ENCODE measurements around the gene CBL. TPM values are rescaled to one million over a fixed set of nuclear protein-coding genes. Genes with fewer than 3 reads are reported as not detected.

The CBL gene
- total RNA-seq, 2 experiments from 2014 or later: 45.1 to 53.9 TPM

DNA sequence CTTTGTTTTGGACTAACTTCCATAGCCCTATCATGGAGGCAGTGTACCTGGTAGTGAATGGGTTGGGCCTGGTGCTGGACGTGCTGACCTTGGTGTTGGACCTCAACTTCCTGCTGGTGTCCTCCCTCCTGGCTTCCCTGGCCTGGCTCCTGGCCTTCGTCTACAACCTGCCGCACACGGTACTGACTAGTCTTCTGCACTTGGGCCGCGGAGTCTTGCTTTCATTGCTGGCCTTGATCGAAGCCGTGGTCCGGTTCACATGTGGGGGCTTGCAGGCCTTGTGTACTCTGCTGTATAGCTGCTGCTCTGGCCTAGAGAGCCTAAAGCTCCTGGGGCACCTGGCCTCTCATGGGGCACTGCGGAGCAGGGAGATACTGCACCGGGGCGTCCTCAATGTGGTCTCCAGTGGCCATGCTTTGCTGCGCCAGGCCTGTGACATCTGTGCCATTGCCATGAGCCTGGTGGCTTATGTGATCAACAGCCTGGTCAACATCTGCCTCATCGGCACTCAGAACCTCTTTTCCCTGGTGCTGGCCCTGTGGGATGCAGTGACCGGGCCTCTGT is 129.0 kb downstream of the CBL start:
- DNase-seq: no peak
- ChIA-PET CTCF (interaction anchor here (0.6 to 1.6 kb wide), 2 partner anchors 21 to 68 kb away, joined by 4 to 6 read pairs; no protein-coding TSS in a partner anchor), POLR2A (no interaction called here)
- Mint-ChIP-seq H3K4me1 (peaks cover 62% of the 10 kb centered on the region), H3K27ac (peak overlapping the region; percentile 99), H3K4me3 (peak overlapping the region; percentile 91), H3K9me3 (no peaks in the 10 kb centered on the region), H3K36me3 (ENCODE audit: low read depth) (peaks cover 10% of the 10 kb centered on the region), H3K27me3 (peaks cover 16% of the 10 kb centered on the region)

DNA sequence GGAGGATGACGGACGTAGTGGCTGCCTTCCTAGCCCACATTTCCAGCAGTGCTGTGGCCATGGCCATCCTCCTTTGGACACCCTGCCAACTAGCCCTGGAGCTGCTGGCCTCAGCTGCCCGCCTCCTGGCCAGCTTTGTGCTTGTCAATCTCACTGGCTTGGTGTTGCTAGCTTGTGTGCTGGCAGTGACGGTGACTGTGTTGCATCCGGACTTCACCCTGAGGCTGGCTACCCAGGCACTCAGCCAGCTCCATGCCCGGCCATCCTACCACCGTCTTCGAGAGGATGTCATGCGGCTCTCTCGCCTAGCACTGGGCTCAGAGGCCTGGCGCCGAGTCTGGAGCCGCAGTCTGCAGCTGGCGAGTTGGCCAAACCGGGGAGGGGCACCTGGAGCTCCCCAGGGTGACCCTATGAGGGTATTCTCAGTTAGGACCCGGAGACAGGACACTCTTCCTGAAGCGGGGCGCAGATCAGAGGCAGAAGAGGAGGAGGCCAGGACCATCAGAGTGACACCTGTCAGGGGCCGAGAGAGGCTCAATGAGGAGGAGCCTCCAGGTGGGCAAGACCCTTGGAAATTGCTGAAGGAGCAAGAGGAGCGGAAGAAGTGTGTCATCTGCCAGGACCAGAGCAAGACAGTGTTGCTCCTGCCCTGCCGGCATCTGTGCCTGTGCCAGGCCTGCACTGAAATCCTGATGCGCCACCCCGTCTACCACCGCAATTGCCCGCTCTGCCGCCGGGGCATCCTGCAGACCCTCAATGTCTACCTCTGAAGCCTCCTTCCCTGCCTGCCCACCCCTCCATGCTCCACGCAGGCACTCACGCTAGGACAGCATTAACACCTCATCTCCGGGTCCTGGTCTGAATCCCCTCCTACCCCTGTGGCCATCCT is 129.8 kb downstream of the CBL start:
- H3K27ac Mint-ChIP-seq: peak overlapping the region; percentile 99
- peaks cover 10% of the 10 kb centered on the region for H3K36me3 Mint-ChIP-seq (ENCODE audit: low read depth)
- H3K4me1 Mint-ChIP-seq: peaks cover 64% of the 10 kb centered on the region
- peak overlapping the region; percentile 91 for H3K4me3 Mint-ChIP-seq
- ChIA-PET CTCF (interaction anchor here (1.6 kb wide), 1 partner anchor 20 kb away, joined by 6 read pairs; no protein-coding TSS in a partner anchor), POLR2A (no interaction called here)
- H3K27me3 Mint-ChIP-seq: peaks cover 12% of the 10 kb centered on the region
- H3K9me3 Mint-ChIP-seq: no peaks in the 10 kb centered on the region
- DNase-seq: no peak

DNA sequence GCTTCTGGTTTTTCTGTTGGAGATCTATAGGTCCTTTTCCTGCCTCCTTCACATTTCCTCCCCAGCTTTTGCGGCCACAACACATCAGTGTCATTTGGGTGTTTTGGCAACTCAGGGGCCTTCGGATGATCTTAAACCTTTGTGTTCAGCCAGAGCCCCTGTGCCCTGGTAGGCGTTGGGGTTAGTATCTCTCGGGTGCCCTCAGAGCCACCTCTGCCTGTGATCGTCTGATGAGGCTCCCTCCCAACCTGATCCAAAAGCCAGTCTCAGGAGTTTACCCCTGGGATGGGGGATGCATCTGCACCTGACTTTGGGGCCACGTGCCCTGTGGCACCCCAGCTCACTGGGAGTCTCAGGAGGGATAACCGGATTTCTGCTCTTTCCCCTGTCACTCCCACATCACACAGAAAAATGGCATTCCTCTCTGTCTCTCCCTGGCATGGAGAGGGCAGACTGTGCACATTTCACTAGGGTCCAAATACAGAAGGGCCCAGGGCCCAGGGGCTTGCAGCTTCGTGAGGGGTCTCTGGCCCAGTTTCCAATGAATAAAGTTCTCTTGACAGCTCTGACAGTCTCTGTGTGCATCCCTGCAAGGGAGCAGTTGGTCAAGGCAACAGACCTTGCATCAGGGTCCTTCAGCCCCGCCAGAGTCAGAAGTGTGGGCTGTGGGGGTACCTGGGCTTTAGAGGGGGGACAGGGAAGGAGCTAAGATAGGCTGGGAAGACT is 130.8 kb downstream of the CBL start:
- no peak for DNase-seq
- Mint-ChIP-seq H3K4me1 (peaks cover 67% of the 10 kb centered on the region), H3K4me3 (peak overlapping the region; percentile 69), H3K36me3 (ENCODE audit: low read depth) (peaks cover 10% of the 10 kb centered on the region), H3K9me3 (no peaks in the 10 kb centered on the region), H3K27ac (peak overlapping the region; percentile 62), H3K27me3 (peaks cover 20% of the 10 kb centered on the region)
- CTCF ChIA-PET: interaction anchor here (0.9 to 7.1 kb wide), 13 partner anchors 11 to 281 kb away, joined by 4 to 104 read pairs (median 6); partner anchors contain the start of gene MFRP
- POLR2A ChIA-PET: no interaction called here

DNA sequence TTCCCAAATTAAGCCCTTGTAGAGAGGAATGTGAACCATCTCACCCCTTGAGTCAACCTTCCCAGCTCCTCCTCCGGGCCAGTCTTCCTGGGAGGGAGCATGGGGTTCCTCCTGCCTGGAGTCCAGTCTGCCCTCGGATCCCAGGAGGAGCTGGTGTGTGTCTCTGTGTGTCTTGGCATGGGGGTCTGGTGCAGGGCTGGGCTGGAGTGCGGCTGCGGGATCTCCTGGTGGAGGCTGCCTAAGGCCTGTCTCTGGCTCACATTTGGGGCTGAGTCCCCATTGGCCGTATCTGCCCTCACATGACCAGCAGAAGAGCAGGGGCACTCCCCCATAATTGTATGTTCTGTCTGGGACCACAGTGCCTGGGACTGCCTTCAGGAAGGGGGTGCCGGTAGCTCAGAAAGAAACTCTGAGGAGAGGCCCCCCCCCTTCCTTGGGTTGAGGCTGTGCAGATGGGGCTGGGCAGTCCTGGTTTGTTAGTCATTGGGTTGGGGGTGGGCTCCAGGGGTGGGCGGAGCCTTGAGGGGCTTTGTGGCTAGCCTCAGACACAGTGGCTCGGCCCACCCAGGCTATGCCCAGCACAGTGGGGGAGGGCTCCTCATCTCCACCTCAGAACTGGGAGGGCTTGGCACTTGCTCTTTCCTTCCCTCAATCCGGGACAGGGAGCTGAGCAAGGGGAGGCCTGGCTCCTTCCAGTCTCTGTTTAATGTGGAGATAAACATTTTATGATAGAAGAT is 131.6 kb downstream of the CBL start:
- no peak overlapping the region for H3K27ac Mint-ChIP-seq
- H3K4me3 Mint-ChIP-seq: no peak overlapping the region
- POLR2A ChIA-PET: interaction anchor here (0.6 kb wide), 1 partner anchor 791 kb away, joined by 3 read pairs; no protein-coding TSS in a partner anchor
- peaks cover 24% of the 10 kb centered on the region for H3K27me3 Mint-ChIP-seq
- no peaks in the 10 kb centered on the region for H3K9me3 Mint-ChIP-seq
- H3K36me3 Mint-ChIP-seq (ENCODE audit: low read depth): peaks cover 10% of the 10 kb centered on the region
- peaks cover 65% of the 10 kb centered on the region for H3K4me1 Mint-ChIP-seq
- DNase-seq: no peak
- CTCF ChIA-PET: interaction anchor here (0.5 to 7.1 kb wide), 28 partner anchors 8 to 1018 kb away, joined by 3 to 104 read pairs (median 6); partner anchors contain the start of genes CBL, HMBS, MFRP and SLC37A4

DNA sequence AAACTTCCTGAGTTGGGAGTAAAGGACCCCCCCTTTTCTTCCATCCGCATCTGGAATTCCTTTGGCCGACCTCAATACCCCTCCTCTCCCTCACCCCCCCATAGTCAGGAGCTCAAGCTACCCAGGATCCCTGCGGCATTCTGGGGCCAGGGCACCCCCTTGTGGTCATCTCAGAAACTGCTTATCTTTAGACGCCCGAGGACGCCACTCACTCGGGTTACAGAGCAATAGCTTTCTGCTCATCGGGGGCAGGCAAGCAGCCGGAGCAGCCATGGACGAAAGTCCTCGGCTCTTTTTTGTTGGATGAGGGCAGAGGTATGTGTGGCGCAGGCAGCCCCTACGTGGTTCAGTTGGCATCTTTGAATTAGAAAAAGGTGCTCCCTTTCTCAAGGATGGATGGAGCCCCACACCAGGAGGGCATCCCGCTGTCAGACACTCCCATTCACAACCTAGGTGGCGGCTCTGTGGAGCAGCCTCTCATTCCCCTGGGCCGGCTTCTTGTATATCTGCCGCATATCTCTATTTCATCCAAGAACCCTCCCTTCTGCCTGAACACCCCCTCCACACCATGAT is 132.3 kb downstream of the CBL start:
- peaks cover 59% of the 10 kb centered on the region for H3K4me1 Mint-ChIP-seq
- H3K9me3 Mint-ChIP-seq: no peaks in the 10 kb centered on the region
- peaks cover 10% of the 10 kb centered on the region for H3K36me3 Mint-ChIP-seq (ENCODE audit: low read depth)
- H3K4me3 Mint-ChIP-seq: no peak overlapping the region
- no peak overlapping the region for H3K27ac Mint-ChIP-seq
- H3K27me3 Mint-ChIP-seq: peaks cover 29% of the 10 kb centered on the region
- DNase-seq: peak; percentile 73
- POLR2A ChIA-PET: interaction anchor here (0.6 kb wide), 1 partner anchor 790 kb away, joined by 3 read pairs; no protein-coding TSS in a partner anchor
- CTCF ChIA-PET: interaction anchor here (0.5 to 7.1 kb wide), 30 partner anchors 9 to 1018 kb away, joined by 3 to 104 read pairs (median 6); partner anchors contain the start of genes CBL, HMBS, MFRP and SLC37A4

- peaks cover 34% of the 10 kb centered on the region for H3K27me3 Mint-ChIP-seq
- DNase-seq: no peak
- CTCF ChIA-PET: interaction anchor here (0.5 to 7.1 kb wide), 24 partner anchors 9 to 334 kb away, joined by 3 to 104 read pairs (median 6); partner anchors contain the start of genes CBL and MFRP
- no peak overlapping the region for H3K27ac Mint-ChIP-seq
- no peak overlapping the region for H3K4me3 Mint-ChIP-seq
- H3K36me3 Mint-ChIP-seq (ENCODE audit: low read depth): peaks cover 10% of the 10 kb centered on the region
- POLR2A ChIA-PET: no interaction called here
- H3K9me3 Mint-ChIP-seq: no peaks in the 10 kb centered on the region
- H3K4me1 Mint-ChIP-seq: peaks cover 52% of the 10 kb centered on the region
These were observed 132.9 kb downstream of the CBL start for GRCh38 chr11:119338965-119339588.

DNA sequence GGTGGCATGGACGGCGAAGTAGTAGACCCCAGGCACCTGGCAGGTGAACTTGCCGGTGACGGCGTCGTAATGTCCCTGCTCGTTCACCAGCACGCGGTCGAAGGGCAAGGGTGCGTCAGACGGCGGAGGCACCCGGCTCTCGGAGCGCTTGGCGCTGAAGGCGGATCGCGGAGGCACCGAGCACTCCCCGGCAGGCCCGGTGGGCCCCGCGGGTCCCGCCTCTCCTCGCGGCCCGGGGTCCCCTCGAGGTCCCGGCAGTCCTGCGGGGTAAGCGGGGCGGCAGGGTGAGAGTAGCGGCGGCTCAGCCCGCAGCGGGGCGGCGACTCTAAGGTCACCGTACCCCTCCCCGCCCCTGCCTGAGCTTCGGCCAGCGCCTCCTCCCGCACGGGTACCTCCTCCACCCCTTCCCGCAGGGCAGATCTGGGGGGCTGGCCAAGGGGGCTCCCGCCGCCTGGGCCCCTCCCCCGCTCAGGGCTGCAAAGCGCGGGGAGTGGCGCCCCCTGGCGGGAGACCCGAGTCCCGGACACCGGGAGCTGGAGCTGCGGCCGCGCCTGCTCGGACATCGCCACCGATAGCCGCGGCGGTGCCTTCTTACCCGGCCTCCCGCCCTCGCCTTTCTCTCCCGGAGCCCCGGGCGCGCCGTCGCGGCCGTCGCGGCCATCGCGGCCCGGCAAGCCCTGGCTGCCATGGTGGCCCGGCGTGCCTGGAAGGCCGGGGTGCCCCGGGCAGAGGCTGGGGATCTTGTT is 133.6 kb downstream of the CBL start:
- Mint-ChIP-seq H3K4me1 (peaks cover 48% of the 10 kb centered on the region), H3K36me3 (ENCODE audit: low read depth) (peaks cover 10% of the 10 kb centered on the region), H3K9me3 (no peaks in the 10 kb centered on the region), H3K27ac (no peak overlapping the region), H3K27me3 (peaks cover 38% of the 10 kb centered on the region), H3K4me3 (no peak overlapping the region)
- peak; percentile 41 for DNase-seq
- POLR2A ChIA-PET: no interaction called here
- CTCF ChIA-PET: interaction anchor here (0.5 to 7.1 kb wide), 10 partner anchors 8 to 134 kb away, joined by 3 to 104 read pairs (median 7); partner anchors contain the start of genes CBL and MFRP

- Mint-ChIP-seq H3K27ac (peak within 1 kb of the TSS; percentile 43), H3K9me3 (no peaks in the 10 kb centered on the region), H3K4me3 (peak within 1 kb of the TSS; percentile 14), H3K27me3 (peaks cover 38% of the 10 kb centered on the region), H3K4me1 (peaks cover 41% of the 10 kb centered on the region), H3K36me3 (ENCODE audit: low read depth) (peaks cover 10% of the 10 kb centered on the region)
- ChIA-PET CTCF (interaction anchor here (0.8 to 7.1 kb wide), 9 partner anchors 7 to 234 kb away, joined by 4 to 104 read pairs (median 8); partner anchors contain the start of genes C2CD2L, CBL and MFRP), POLR2A (no interaction called here)
- DNase-seq: no peak
These were observed 134.4 kb downstream of the CBL start, which contains the start of gene C1QTNF5 for GRCh38 chr11:119340335-119341221. Gene C1QTNF5 (minus strand): TSS chr11:119340883. CDS start chr11:119340397, 486 bp downstream.

GRCh38 chr11:119341222-119342022 is 135.3 kb downstream of the CBL start:
- H3K27ac Mint-ChIP-seq: peak overlapping the region; percentile 43
- H3K36me3 Mint-ChIP-seq (ENCODE audit: low read depth): peaks cover 6% of the 10 kb centered on the region
- CTCF ChIA-PET: interaction anchor here (0.8 to 7.1 kb wide), 4 partner anchors 15 to 235 kb away, joined by 3 to 104 read pairs (median 4); partner anchors contain the start of gene C2CD2L
- POLR2A ChIA-PET: no interaction called here
- no peak overlapping the region for H3K4me3 Mint-ChIP-seq
- H3K4me1 Mint-ChIP-seq: peaks cover 33% of the 10 kb centered on the region
- no peaks in the 10 kb centered on the region for H3K9me3 Mint-ChIP-seq
- no peak for DNase-seq
- peaks cover 38% of the 10 kb centered on the region for H3K27me3 Mint-ChIP-seq

All from activated CD4-positive, alpha-beta T cell treated with anti-CD3 and anti-CD28 coated beads, Interleukin-2, amount 10 ng/mL, durations not matched to agents 7 days and 5 days (primary cell).